Lower leg skin (tissue), 4 donors: ENCODE data around the gene SLC22A3. TPM values are rescaled to one million over a fixed set of nuclear protein-coding genes. Genes with fewer than 3 reads are reported as not detected.

Experiments used
- DNase-seq, 2 donors: peaks; one replicate each; pipeline ENCODE4 v3.0.0-alpha.2; 2019; ENCODE audit warnings: low spot score in 2 of 2
- H3K4me3 ChIP-seq: fragments of 200-600 bp; sonication (generic); 2 replicates; pipeline ENCODE4 v1.5.1; 2017; ENCODE audit warnings: mild to moderate bottlenecking, low read depth; ENCODE audit not compliant: poor library complexity, severe bottlenecking
- CTCF ChIP-seq, 3 donors: fragments of 450-650 bp; IDR thresholded peaks; one replicate each; pipeline ENCODE4 v1.5.1; 2016; ENCODE audit warnings: antibody characterized with exemption in 3 of 3, mild to moderate bottlenecking in 3 of 3, moderate library complexity in 2 of 3
- POLR2A ChIP-seq, 2 donors: fragments of 450-650 bp; IDR thresholded peaks; one replicate each; pipeline ENCODE4 v1.6.1; 2016 to 2017; ENCODE audit warnings: antibody characterized with exemption in 2 of 2, mild to moderate bottlenecking in 1 of 2, moderate library complexity in 1 of 2
- WGBS, 2 donors: methylation state at CpG; one replicate each; pipeline ENCODE4 v1.1.5; 2018; 5-methylcytosine and 5-hydroxymethylcytosine counted together
- intact Hi-C: fragments of 100-400 bp; cut with DNase I; formaldehyde crosslinking; loops from one replicate; pipeline ENCODE4 v1.15.0; 2023; ENCODE audit warnings: low total_unique reads
- total RNA-seq, 4 donors: library from RNA; depleted of rRNA; stranded (reverse); fragments of >200 nt; gene quantifications; one replicate each; pipeline ENCODE4 v1.1.0, GENCODE V29; 2016

Gene SLC22A3
- total RNA-seq, 4 donors from 2014 or later, result 10.4 to 15.7 (median 12.3) TPM

- DNase-seq, result no peak
- TF ChIP-seq POLR2A (IDR thresholded peaks at IDR 0.05) (no peak), CTCF (IDR thresholded peaks at IDR 0.05) (no peak)
- no peak overlapping the region for H3K4me3 ChIP-seq
- intact Hi-C loops, result no loop called here
- 51 to 75% methylated on average over 5 of the region's 5 CpGs for WGBS, 2 donors
Observed at GRCh38 chr6:160421854-160422253, 73.7 kb downstream of the SLC22A3 start.

- H3K4me3 ChIP-seq, result no peak overlapping the region
- intact Hi-C loops, result no loop called here
- TF ChIP-seq POLR2A (IDR thresholded peaks at IDR 0.05), result no peak
- TF ChIP-seq CTCF (IDR thresholded peaks at IDR 0.05), result no peak
- no peak for DNase-seq
Observed at GRCh38 chr6:160424256-160424655, 76.1 kb downstream of the SLC22A3 start.

- WGBS, 2 donors, result 80% methylated on average over 3 of the region's 3 CpGs
- intact Hi-C loops, result no loop called here
- no peak for TF ChIP-seq POLR2A (IDR thresholded peaks at IDR 0.05)
- TF ChIP-seq CTCF (IDR thresholded peaks at IDR 0.05), result no peak
Observed at GRCh38 chr6:160426136-160426535, 78.0 kb downstream of the SLC22A3 start.

GRCh38 chr6:160427312-160428068 lies 79.3 kb downstream of the SLC22A3 start:
- DNase-seq, result no peak
- intact Hi-C loops, result no loop called here

More at GRCh38 chr6:160426136-160426535, 78.0 kb downstream of the SLC22A3 start:
- H3K4me3 ChIP-seq, result no peak overlapping the region
- no peak for DNase-seq

GRCh38 chr6:160428069-160428430 lies 79.9 kb downstream of the SLC22A3 start:
- H3K4me3 ChIP-seq, result no peak overlapping the region
- intact Hi-C loops, result no loop called here
- TF ChIP-seq POLR2A (IDR thresholded peaks at IDR 0.05) (no peak), CTCF (IDR thresholded peaks at IDR 0.05) (no peak)
- no peak for DNase-seq
- WGBS, 2 donors, result 46 to 47% methylated on average over 4 of the region's 4 CpGs

More at GRCh38 chr6:160427312-160428068, 79.3 kb downstream of the SLC22A3 start:
- 46 to 67% methylated on average over 5 of the region's 5 CpGs for WGBS, 2 donors
- TF ChIP-seq POLR2A (IDR thresholded peaks at IDR 0.05) (no peak), CTCF (IDR thresholded peaks at IDR 0.05) (no peak)
- no peak overlapping the region for H3K4me3 ChIP-seq
